Gastroesophageal sphincter (tissue), 3 donors: ENCODE data around the gene COMTD1.

Experiments used
- CTCF ChIP-seq, 4 experiments: fragments of 200-600 bp in 2 of 4; fragments of 450-650 bp in 2 of 4; sonication (generic) in 1 of 4; IDR thresholded peaks; one replicate each; pipeline ENCODE4 v1.5.1; 2017 to 2019; ENCODE audit warnings: antibody characterized with exemption in 4 of 4, mild to moderate bottlenecking in 2 of 4, moderate library complexity in 2 of 4
- POLR2A ChIP-seq, 2 donors: fragments of 450-650 bp; IDR thresholded peaks; one replicate each; pipeline ENCODE4 v1.6.1; 2017; ENCODE audit warnings: antibody characterized with exemption in 2 of 2, mild to moderate bottlenecking in 2 of 2, moderate library complexity in 1 of 2
- POLR2AphosphoS5 ChIP-seq: sonication (generic); formaldehyde crosslinking; IDR thresholded peaks from one replicate; pipeline ENCODE4 v1.6.1; 2017; ENCODE audit warnings: antibody characterized with exemption

DNA sequence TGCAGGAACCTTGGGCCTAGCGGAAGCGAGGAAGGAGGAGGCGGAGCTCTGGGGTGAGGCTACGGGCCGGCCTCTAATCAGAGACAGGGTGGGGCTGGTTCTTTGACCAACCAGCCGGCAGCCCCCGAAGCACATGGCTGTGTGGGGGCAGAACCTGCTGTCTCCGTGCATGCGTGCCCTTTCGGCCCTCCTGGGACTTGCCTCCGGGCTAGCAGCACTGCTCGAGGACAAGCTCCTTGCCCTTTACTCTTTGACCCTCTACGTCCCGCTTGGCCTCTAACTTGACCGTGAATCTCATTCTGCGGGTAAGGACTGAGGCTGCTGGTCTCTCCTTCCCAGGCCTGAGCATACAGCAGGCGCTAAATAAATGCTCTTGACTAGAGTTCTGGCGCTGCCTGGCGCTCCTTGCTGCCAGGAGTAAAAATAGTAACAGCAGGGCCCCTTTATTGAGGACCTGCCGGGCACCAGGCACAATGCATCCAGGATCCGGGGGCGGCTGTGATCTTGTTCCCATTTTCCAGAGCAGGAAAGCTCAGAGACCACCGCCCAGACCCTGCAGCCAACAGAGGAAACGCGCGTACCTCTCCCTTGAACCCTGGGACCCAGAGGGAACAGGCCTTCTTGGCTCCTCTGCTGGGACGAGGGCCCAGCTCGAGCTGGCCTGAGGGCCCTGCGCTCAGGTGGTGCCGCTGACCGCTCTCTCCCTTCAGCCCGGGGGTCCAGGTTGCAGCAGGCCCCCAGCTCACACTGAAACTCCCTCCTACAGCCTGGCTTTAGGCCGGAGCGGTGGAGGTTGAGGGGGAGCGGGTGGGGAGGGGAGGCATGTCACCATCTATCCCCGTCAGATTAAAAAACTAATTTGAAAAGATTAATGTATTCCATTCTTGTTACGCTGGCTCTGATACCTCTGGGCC, 2.7 kb upstream of the COMTD1 start:
- TF ChIP-seq CTCF (IDR thresholded peaks at IDR 0.05) (no peak), POLR2A (IDR thresholded peaks at IDR 0.05) (no peak), POLR2AphosphoS5 (no peak)
